Spleen (tissue), 11 donors: ENCODE results near the gene GRAP2. TPM values are rescaled to one million over a fixed set of nuclear protein-coding genes. Genes with fewer than 3 reads are reported as not detected.

Experiments
- DNase-seq: peaks from one replicate; pipeline ENCODE4 v3.0.0-alpha.2; 2020
- H3K27ac ChIP-seq, 8 donors: fragments of 200-600 bp; sonication (generic) in 7 of 8; 1 replicate in 4 of 8; 2 replicates in 4 of 8; pipeline versions ENCODE4 v1.5.0 to v1.8.0; 2016 to 2021; ENCODE audit warnings: inconsistent platforms in 4 of 8, mild to moderate bottlenecking in 4 of 8, moderate library complexity in 1 of 8
- H3K27me3 ChIP-seq, 7 donors: fragments of 200-600 bp; sonication (generic) in 6 of 7; replicated peaks in 1 of 7; 1 replicate in 4 of 7; 2 replicates in 3 of 7; pipeline versions ENCODE4 v1.5.0 to v1.8.0; 2016 to 2021; ENCODE audit warnings: inconsistent platforms in 3 of 7, mild to moderate bottlenecking in 1 of 7
- H3K36me3 ChIP-seq, 6 donors: fragments of 200-600 bp; sonication (generic) in 5 of 6; 1 replicate in 4 of 6; 2 replicates in 2 of 6; pipeline versions ENCODE4 v1.5.0 to v1.8.0; 2016 to 2021; ENCODE audit warnings: inconsistent platforms in 2 of 6
- H3K4me1 ChIP-seq, 6 donors: fragments of 200-600 bp; sonication (generic) in 5 of 6; 1 replicate in 3 of 6; 2 replicates in 3 of 6; pipeline versions ENCODE4 v1.5.0 to v1.8.0; 2016 to 2021; ENCODE audit warnings: inconsistent platforms in 3 of 6
- H3K4me3 ChIP-seq, 8 donors: fragments of 200-600 bp; sonication (generic) in 7 of 8; 1 replicate in 4 of 8; 2 replicates in 4 of 8; pipeline versions ENCODE4 v1.5.0 to v1.8.0; 2016 to 2021; ENCODE audit warnings: inconsistent platforms in 4 of 8, mild to moderate bottlenecking in 4 of 8, moderate library complexity in 2 of 8
- H3K9me3 ChIP-seq, 8 donors: fragments of 200-600 bp; sonication (generic) in 7 of 8; 1 replicate in 4 of 8; 2 replicates in 4 of 8; pipeline versions ENCODE4 v1.5.0 to v1.8.0; 2016 to 2021; ENCODE audit warnings: inconsistent platforms in 4 of 8
- CTCF ChIP-seq, 11 experiments: fragments of 200-600 bp in 7 of 11; fragments of 450-650 bp in 4 of 11; sonication (generic) in 4 of 11; IDR thresholded peaks in 8 of 11; conservative IDR thresholded peaks in 3 of 11; 1 replicate in 7 of 11; 2 replicates in 4 of 11; pipeline versions ENCODE4 v1.4.0 to v1.8.0; 2016 to 2021; ENCODE audit warnings: antibody characterized with exemption in 11 of 11, inconsistent platforms in 4 of 11, mild to moderate bottlenecking in 1 of 11
- POLR2A ChIP-seq, 3 donors: fragments of 450-650 bp; IDR thresholded peaks; one replicate each; pipeline ENCODE4 v1.5.1; 2017; ENCODE audit warnings: antibody characterized with exemption in 3 of 3, mild to moderate bottlenecking in 1 of 3
- POLR2AphosphoS5 ChIP-seq, 3 donors: sonication (generic); formaldehyde crosslinking; IDR thresholded peaks; one replicate each; pipeline ENCODE4 v1.5.1; 2017; ENCODE audit warnings: antibody characterized with exemption in 3 of 3
- WGBS, 5 donors: extraction: QIAGEN DNeasy Blood & Tissue Kit in 3 of 5; methylation state at CpG; one replicate each; pipeline versions ENCODE4 v1.1.5 to v1.1.7; 2013 to 2018; 5-methylcytosine and 5-hydroxymethylcytosine counted together
- intact Hi-C: fragments of 100-400 bp; cut with DNase I; formaldehyde crosslinking; loops from one replicate; pipeline ENCODE4 v1.15.0; 2023; ENCODE audit warnings: low total_unique reads
- polyA plus RNA-seq, 3 donors: library from polyadenylated mRNA; stranded (reverse); fragments of 200-250 nt; gene quantifications; one replicate each; pipeline ENCODE4 v1.2.1, GENCODE V29; 2013
- total RNA-seq, 7 donors: library from RNA; depleted of rRNA in 3 of 7; stranded (reverse); fragments of >200 nt in 3 of 7; fragmentation: NEBNext Ultra II Directional in 4 of 7; extraction: Animal tissue kit (Norgen Biotek cat#: 25700) in 4 of 7; gene quantifications; one replicate each; pipeline versions ENCODE4 v1.1.0 to v1.2.1, GENCODE V29; 2016 to 2021
- donor health status: healthy with polysubstance abuse.
- donor health status: DM: no; HTN: no; CAD: no; lungs with moderate emphysema.
- donor health status: DM: no; HTN: no; CAD: no.
- donor health status: Bipolar disorder and iron deficiency.
- donor health status: healthy.
- donor health status: DM: no; HTN: no; CAD: no.
- donor health status: DM: yes; HTN: yes; CAD: no.

The GRAP2 gene
- total and polyA plus RNA-seq, 10 donors: 3.1 to 40.3 (median 29.8) TPM

DNA sequence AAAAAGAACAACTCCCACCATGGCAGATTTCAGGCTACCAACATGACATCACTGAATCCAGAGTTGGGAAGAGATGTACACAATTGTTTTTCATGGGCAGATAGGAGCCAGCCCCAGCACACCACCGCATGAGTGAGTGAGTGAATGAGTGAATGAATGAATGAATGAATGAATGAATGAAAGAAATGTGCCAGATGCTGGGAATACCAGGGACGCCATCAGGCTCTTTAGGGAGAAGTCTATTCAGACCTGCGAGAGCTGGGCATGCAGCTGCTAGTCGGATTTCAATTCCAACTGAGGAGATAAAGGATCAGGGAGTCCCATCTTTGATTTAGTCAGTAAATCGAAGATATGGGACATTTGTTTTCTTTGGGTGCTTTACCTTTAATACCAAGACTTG lies 78.6 kb downstream of the GRAP2 start:
- Histone ChIP-seq H3K4me1 (no peaks in the 10 kb centered on the region), H3K27me3 (peaks cover 0 to 17% (median 0%) of the 10 kb centered on the region in 7 donors), H3K4me3 (no peak overlapping the region), H3K9me3 (no peaks in the 10 kb centered on the region), H3K36me3 (no peaks in the 10 kb centered on the region), H3K27ac (no peak overlapping the region)
- TF ChIP-seq POLR2A (IDR thresholded peaks at IDR 0.05) (no peak), POLR2AphosphoS5 (IDR thresholded peaks at IDR 0.05) (no peak), CTCF (IDR thresholded peaks at IDR 0.05 in 8 of 11, conservative IDR thresholded peaks at IDR 0.05 in 3 of 11) (no peak)
- 89 to 94% (median 91%) methylated on average over 5 of the region's 5 CpGs for WGBS, 5 donors
- DNase-seq: no peak
- intact Hi-C loops: no loop called here

- no peak for DNase-seq
- Histone ChIP-seq H3K4me1 (no peaks in the 10 kb centered on the region), H3K27me3 (peaks cover 0 to 17% (median 0%) of the 10 kb centered on the region in 7 donors), H3K36me3 (no peaks in the 10 kb centered on the region), H3K4me3 (no peak overlapping the region), H3K9me3 (no peaks in the 10 kb centered on the region), H3K27ac (no peak overlapping the region)
- TF ChIP-seq POLR2AphosphoS5 (IDR thresholded peaks at IDR 0.05): peak in 1 of 3 donors; percentile 43
- TF ChIP-seq POLR2A (IDR thresholded peaks at IDR 0.05): no peak
- TF ChIP-seq CTCF (IDR thresholded peaks at IDR 0.05 in 8 of 11, conservative IDR thresholded peaks at IDR 0.05 in 3 of 11): no peak
- WGBS, 5 donors: 79 to 87% (median 82%) methylated on average over 6 of the region's 6 CpGs
- intact Hi-C loops: no loop called here
Measured at GRCh38 chr22:39980596-39980995, 79.7 kb downstream of the GRAP2 start.

- WGBS, 5 donors: 89 to 99% (median 93%) methylated on average over 4 of the region's 4 CpGs
Measured at GRCh38 chr22:39983346-39983745, 82.5 kb downstream of the GRAP2 start.

GRCh38 chr22:39984006-39984405 lies 83.1 kb downstream of the GRAP2 start:
- no peak overlapping the region for H3K4me3 ChIP-seq
- peaks cover 0 to 4% (median 0%) of the 10 kb centered on the region in 7 donors for H3K27me3 ChIP-seq
- intact Hi-C loops: no loop called here
- H3K9me3 ChIP-seq: no peaks in the 10 kb centered on the region
- TF ChIP-seq POLR2AphosphoS5 (IDR thresholded peaks at IDR 0.05): no peak
- no peak for TF ChIP-seq CTCF (IDR thresholded peaks at IDR 0.05 in 8 of 11, conservative IDR thresholded peaks at IDR 0.05 in 3 of 11)
- no peak for TF ChIP-seq POLR2A (IDR thresholded peaks at IDR 0.05)
- no peaks in the 10 kb centered on the region for H3K36me3 ChIP-seq
- WGBS, 5 donors: 75 to 89% (median 81%) methylated on average over 2 of the region's 2 CpGs
- no peak overlapping the region for H3K27ac ChIP-seq
- no peaks in the 10 kb centered on the region for H3K4me1 ChIP-seq
- no peak for DNase-seq

More at GRCh38 chr22:39983346-39983745, 82.5 kb downstream of the GRAP2 start:
- H3K4me3 ChIP-seq: no peak overlapping the region
- H3K4me1 ChIP-seq: no peaks in the 10 kb centered on the region
- no peaks in the 10 kb centered on the region for H3K9me3 ChIP-seq
- H3K27ac ChIP-seq: no peak overlapping the region
- no peak for DNase-seq
- H3K27me3 ChIP-seq: peaks cover 0 to 4% (median 0%) of the 10 kb centered on the region in 7 donors
- TF ChIP-seq CTCF (IDR thresholded peaks at IDR 0.05 in 8 of 11, conservative IDR thresholded peaks at IDR 0.05 in 3 of 11): no peak
- TF ChIP-seq POLR2A (IDR thresholded peaks at IDR 0.05): no peak
- no peak for TF ChIP-seq POLR2AphosphoS5 (IDR thresholded peaks at IDR 0.05)
- intact Hi-C loops: no loop called here
- no peaks in the 10 kb centered on the region for H3K36me3 ChIP-seq
